WTC11 (cell line): ENCODE data around the gene SRGN. TPM values are rescaled to one million over a fixed set of nuclear protein-coding genes. Genes with fewer than 3 reads are reported as not detected.

Source experiments
- ATAC-seq: fragments of 200-7000 bp; cut with Tn5 transposase; 2 replicates; pipeline ENCODE4 v1.10.0; 2021; ENCODE audit warnings: mild to moderate bottlenecking, moderate library complexity
- CTCF ChIA-PET: fragments of 300-600 bp; sonication (Branson Sonifier 250); formaldehyde crosslinking; loops from one replicate; lab custom pipeline; 2021; ENCODE audit warnings: antibody characterized with exemption; lab: Charles Lee
- POLR2A ChIA-PET: fragments of 350-600 bp; sonication (Branson Sonifier 250); formaldehyde crosslinking; loops from one replicate; lab custom pipeline; 2021; ENCODE audit warnings: antibody characterized with exemption; lab: Charles Lee
- DNase-seq: peaks from one replicate; pipeline ENCODE4 v3.0.0; 2021; ENCODE audit warnings: low spot score
- H3K27ac Mint-ChIP-seq: 2 replicates; pipeline ENCODE4 v1.8.0; 2021; ENCODE audit warnings: mixed read lengths
- H3K27me3 Mint-ChIP-seq: 2 replicates; pipeline ENCODE4 v1.8.0; 2021; ENCODE audit warnings: low read depth, mild to moderate bottlenecking, moderate library complexity, mixed read lengths
- H3K36me3 Mint-ChIP-seq: 2 replicates; pipeline ENCODE4 v1.8.0; 2021; ENCODE audit warnings: mixed read lengths
- H3K4me1 Mint-ChIP-seq: 2 replicates; pipeline ENCODE4 v1.8.0; 2022; ENCODE audit warnings: mixed read lengths
- H3K4me3 Mint-ChIP-seq: 2 replicates; pipeline ENCODE4 v1.8.0; 2021; ENCODE audit warnings: mild to moderate bottlenecking, moderate library complexity, mixed read lengths
- H3K9me3 Mint-ChIP-seq: 2 replicates; pipeline ENCODE4 v1.8.0; 2021; ENCODE audit warnings: mixed read lengths
- ATF1 ChIP-seq: sonication (generic); formaldehyde crosslinking; IDR thresholded peaks from 2 replicates; pipeline ENCODE4 v1.8.1; 2023; ENCODE audit warnings: mild to moderate bottlenecking, moderate library complexity, missing genetic modification reagents
- ATF2 ChIP-seq: sonication (generic); formaldehyde crosslinking; IDR thresholded peaks from 2 replicates; pipeline ENCODE4 v1.8.1; 2022; ENCODE audit warnings: low read depth, missing genetic modification reagents, borderline replicate concordance
- ATF6 ChIP-seq: sonication (generic); formaldehyde crosslinking; IDR thresholded peaks from 2 replicates; pipeline ENCODE4 v1.8.1; 2023; ENCODE audit warnings: mild to moderate bottlenecking, missing genetic modification reagents
- CBFB ChIP-seq: sonication (generic); formaldehyde crosslinking; IDR thresholded peaks from 2 replicates; pipeline ENCODE4 v1.8.1; 2022; ENCODE audit warnings: mild to moderate bottlenecking, low read depth, missing genetic modification reagents
- FOXP1 ChIP-seq: sonication (generic); formaldehyde crosslinking; IDR thresholded peaks from 2 replicates; pipeline ENCODE4 v1.8.0; 2022; ENCODE audit warnings: missing genetic modification reagents, mild to moderate bottlenecking, moderate library complexity, borderline replicate concordance
- GABPB1 ChIP-seq: sonication (generic); formaldehyde crosslinking; IDR thresholded peaks from 2 replicates; pipeline ENCODE4 v1.8.1; 2023; ENCODE audit warnings: mild to moderate bottlenecking, missing genetic modification reagents
- MAX ChIP-seq: sonication (generic); formaldehyde crosslinking; IDR thresholded peaks from 2 replicates; pipeline ENCODE4 v1.8.0; 2022; ENCODE audit warnings: mild to moderate bottlenecking, missing genetic modification reagents
- PREB ChIP-seq: sonication (generic); formaldehyde crosslinking; IDR thresholded peaks from 2 replicates; pipeline ENCODE4 v1.8.1; 2022; ENCODE audit warnings: mild to moderate bottlenecking, missing genetic modification reagents, moderate library complexity, borderline replicate concordance
- SOX15 ChIP-seq: fragments of 250-450 bp; sonication (Bioruptor Pico); IDR thresholded peaks from 2 replicates; pipeline ENCODE4 v1.9.0; 2021; ENCODE audit warnings: mild to moderate bottlenecking
- TCF7 ChIP-seq: sonication (generic); formaldehyde crosslinking; IDR thresholded peaks from 2 replicates; pipeline ENCODE4 v1.8.0; 2022; ENCODE audit warnings: mild to moderate bottlenecking, low read depth, missing genetic modification reagents, moderate library complexity
- TEAD4 ChIP-seq: sonication (generic); formaldehyde crosslinking; IDR thresholded peaks from 2 replicates; pipeline ENCODE4 v1.8.0; 2022; ENCODE audit warnings: mild to moderate bottlenecking, missing genetic modification reagents
- TP53 ChIP-seq: sonication (generic); formaldehyde crosslinking; IDR thresholded peaks from 2 replicates; pipeline ENCODE4 v1.8.1; 2023; ENCODE audit warnings: mild to moderate bottlenecking, missing genetic modification reagents
- ZMAT4 ChIP-seq: fragments of 250-450 bp; sonication (Bioruptor Pico); IDR thresholded peaks from 2 replicates; pipeline ENCODE4 v1.9.0; 2021; ENCODE audit warnings: mild to moderate bottlenecking
- ZNF138 ChIP-seq: sonication (generic); formaldehyde crosslinking; conservative IDR thresholded peaks from 2 replicates; pipeline ENCODE4 v1.8.1; 2022; ENCODE audit warnings: mild to moderate bottlenecking, moderate library complexity, missing genetic modification reagents
- ZNF219 ChIP-seq: sonication (generic); formaldehyde crosslinking; IDR thresholded peaks from 2 replicates; pipeline ENCODE4 v1.8.0; 2023; ENCODE audit warnings: missing genetic modification reagents, mild to moderate bottlenecking, borderline replicate concordance
- ZNF263 ChIP-seq: sonication (generic); formaldehyde crosslinking; IDR thresholded peaks from 2 replicates; pipeline ENCODE4 v1.8.1; 2022; ENCODE audit warnings: low read depth, mild to moderate bottlenecking, moderate library complexity, missing genetic modification reagents
- ZNF281 ChIP-seq: sonication (generic); formaldehyde crosslinking; IDR thresholded peaks from 2 replicates; pipeline ENCODE4 v1.8.0; 2023; ENCODE audit warnings: mild to moderate bottlenecking, missing genetic modification reagents
- ZNF512 ChIP-seq: sonication (generic); formaldehyde crosslinking; IDR thresholded peaks from 2 replicates; pipeline ENCODE4 v1.8.1; 2022; ENCODE audit warnings: missing genetic modification reagents, borderline replicate concordance
- ZNF671 ChIP-seq: fragments of 250-450 bp; sonication (Bioruptor Pico); IDR thresholded peaks from 2 replicates; pipeline ENCODE4 v1.8.0; 2021; ENCODE audit warnings: mild to moderate bottlenecking
- ZSCAN18 ChIP-seq: fragments of 250-450 bp; sonication (Bioruptor Pico); IDR thresholded peaks from 2 replicates; pipeline ENCODE4 v2.1.2; 2022; ENCODE audit warnings: mild to moderate bottlenecking, moderate library complexity
- total RNA-seq: library from RNA; stranded (reverse); gene quantifications from 3 replicates; pipeline ENCODE4 v1.2.3, GENCODE V29; 2021

SRGN gene
- total RNA-seq, 1 experiment from 2014 or later = 1.4 TPM

GRCh38 chr10:69056129-69056528 is 31.8 kb upstream of the SRGN start (continued):
- no peak for TF ChIP-seq TEAD4 (CRISPR knock-in tag)

- TF ChIP-seq SOX15 (CRISPR knock-in tag) (no peak), TP53 (CRISPR knock-in tag) (no peak), ZNF512 (CRISPR knock-in tag) (no peak), PREB (CRISPR knock-in tag) (no peak), GABPB1 (CRISPR knock-in tag) (no peak), ATF1 (no peak), ZMAT4 (CRISPR knock-in tag) (no peak), TCF7 (CRISPR knock-in tag) (no peak), ZSCAN18 (no peak), ZNF281 (CRISPR knock-in tag) (no peak), ATF2 (CRISPR knock-in tag) (no peak), MAX (CRISPR knock-in tag) (no peak), ZNF138 (CRISPR knock-in tag) (no peak), ZNF263 (CRISPR knock-in tag) (no peak), ZNF219 (CRISPR knock-in tag) (no peak), FOXP1 (no peak), CBFB (no peak), ATF6 (CRISPR knock-in tag) (no peak), ZNF671 (no peak)
- no peak overlapping the region for H3K27ac Mint-ChIP-seq
- H3K36me3 Mint-ChIP-seq = no peaks in the 10 kb centered on the region
- ChIA-PET POLR2A (no interaction called here), CTCF (no interaction called here)
- H3K27me3 Mint-ChIP-seq = peaks cover 3% of the 10 kb centered on the region; the same call in 1 of the 2 replicates
- DNase-seq (no peak), ATAC-seq (no peak)
- H3K4me1 Mint-ChIP-seq = peaks cover 19% of the 10 kb centered on the region
- H3K4me3 Mint-ChIP-seq = no peak overlapping the region
- H3K9me3 Mint-ChIP-seq = no peaks in the 10 kb centered on the region
Observed at GRCh38 chr10:69056536-69057260, 31.2 kb upstream of the SRGN start.
